ENCODE results near the gene CCT5. TPM values are rescaled to one million over a fixed set of nuclear protein-coding genes. Genes with fewer than 3 reads are reported as not detected.

The CCT5 gene
- polyA plus RNA-seq, 1 of the 3 experiments (the other 2 are of a cell fraction): 378 TPM

GRCh38 chr5:10259899-10260298, 9.8 kb downstream of the CCT5 start (continued):
- no peak for TF ChIP-seq NFIC (IDR thresholded peaks at IDR 0.05; ENCODE audit: borderline replicate concordance)

GRCh38 chr5:10261065-10261464, 11.0 kb downstream of the CCT5 start:
- Histone ChIP-seq H3K4me1 (ENCODE audit: control insufficient read depth in 1 of 2, insufficient read depth in 2 of 2, low read depth in 1 of 2, low read length in 1 of 2) (no peaks in the 10 kb centered on the region), H3K27me3 (ENCODE audit: insufficient read depth) (no peaks in the 10 kb centered on the region), H3K4me2 (no peak overlapping the region), H3K79me2 (ENCODE audit: insufficient read depth) (peaks cover 37% of the 10 kb centered on the region), H3F3A (replicated peaks; ENCODE audit: insufficient read depth) (peaks cover 35% of the 10 kb centered on the region), H3K4me3 (ENCODE audit: low read depth in 2 of 2, low read length in 1 of 2) (no peak overlapping the region), H2AFZ (ENCODE audit: low read depth) (no peak overlapping the region), H3K9me2 (no peaks in the 10 kb centered on the region), H4K20me1 (ENCODE audit: insufficient read depth) (peaks cover 29% of the 10 kb centered on the region), H3K9ac (no peak overlapping the region), H3K27ac (ENCODE audit: low read depth in 2 of 2, low read length in 1 of 2) (no peak overlapping the region), H3K9me3 (no peaks in the 10 kb centered on the region), H3K36me3 (replicated peaks in 1 of 2; ENCODE audit: control insufficient read depth in 1 of 2, insufficient read depth in 2 of 2, low read length in 1 of 2) (peaks cover 73 to 97% of the 10 kb centered on the region in 2 experiments)
- CTCF ChIA-PET: interaction anchor here (1.2 kb wide), 1 partner anchor 8 kb away, joined by 3 read pairs; no protein-coding TSS in a partner anchor
- 80% methylated on average over 5 of the region's 9 CpGs for WGBS (ENCODE audit: low lambda C conversion rate)
- TF ChIP-seq ELF1 (IDR thresholded peaks at IDR 0.05) (no peak), SIN3A (IDR thresholded peaks at IDR 0.05; ENCODE audit: borderline replicate concordance, low read depth, low read length) (no peak)
- POLR2A ChIA-PET: no interaction called here
- no peak for DNase-seq

- Histone ChIP-seq H3K36me3 (replicated peaks in 1 of 2; ENCODE audit: control insufficient read depth in 1 of 2, insufficient read depth in 2 of 2, low read length in 1 of 2) (peaks cover 61 to 88% of the 10 kb centered on the region in 2 experiments), H3K4me2 (no peak overlapping the region), H4K20me1 (ENCODE audit: insufficient read depth) (peaks cover 18% of the 10 kb centered on the region), H3K9me2 (no peaks in the 10 kb centered on the region), H3K79me2 (ENCODE audit: insufficient read depth) (peaks cover 25% of the 10 kb centered on the region; the same call in 1 of the 2 replicates), H3F3A (replicated peaks; ENCODE audit: insufficient read depth) (peaks cover 43% of the 10 kb centered on the region), H3K4me3 (ENCODE audit: low read depth in 2 of 2, low read length in 1 of 2) (no peak overlapping the region), H3K27me3 (ENCODE audit: insufficient read depth) (no peaks in the 10 kb centered on the region), H2AFZ (ENCODE audit: low read depth) (no peak overlapping the region), H3K9me3 (no peaks in the 10 kb centered on the region), H3K4me1 (ENCODE audit: control insufficient read depth in 1 of 2, insufficient read depth in 2 of 2, low read depth in 1 of 2, low read length in 1 of 2) (no peaks in the 10 kb centered on the region), H3K27ac (ENCODE audit: low read depth in 2 of 2, low read length in 1 of 2) (no peak overlapping the region), H3K9ac (no peak overlapping the region)
- ChIA-PET CTCF (interaction anchor here (4.7 kb wide), 1 partner anchor 21 kb away, joined by 21 read pairs; no protein-coding TSS in a partner anchor), POLR2A (interaction anchor here (0.7 kb wide), 1 partner anchor 13 kb away, joined by 4 read pairs; the partner anchor contains the start of genes ATPSCKMT and CCT5)
- WGBS (ENCODE audit: low lambda C conversion rate): 82% methylated on average over 18 of the region's 18 CpGs
- TF ChIP-seq NFIC (IDR thresholded peaks at IDR 0.05; ENCODE audit: borderline replicate concordance) (peak; percentile 10; the same call in 1 of the 2 replicates), MEF2A (IDR thresholded peaks at IDR 0.05; ENCODE audit: borderline replicate concordance, low read depth) (no peak), NRF1 (IDR thresholded peaks at IDR 0.05; ENCODE audit: low read depth, low read length) (no peak)
- DNase-seq: no peak
Observed at GRCh38 chr5:10262121-10262774, 12.2 kb downstream of the CCT5 start.

GRCh38 chr5:10262995-10263394, 12.9 kb downstream of the CCT5 start:
- Histone ChIP-seq H3F3A (replicated peaks; ENCODE audit: insufficient read depth) (peaks cover 43% of the 10 kb centered on the region), H3K4me1 (ENCODE audit: control insufficient read depth in 1 of 2, insufficient read depth in 2 of 2, low read depth in 1 of 2, low read length in 1 of 2) (no peaks in the 10 kb centered on the region), H3K4me2 (no peak overlapping the region), H3K79me2 (ENCODE audit: insufficient read depth) (peaks cover 17% of the 10 kb centered on the region; the same call in 1 of the 2 replicates), H3K27ac (ENCODE audit: low read depth in 2 of 2, low read length in 1 of 2) (no peak overlapping the region), H3K4me3 (ENCODE audit: low read depth in 2 of 2, low read length in 1 of 2) (no peak overlapping the region), H3K9me2 (no peaks in the 10 kb centered on the region), H3K27me3 (ENCODE audit: insufficient read depth) (no peaks in the 10 kb centered on the region), H3K9me3 (no peaks in the 10 kb centered on the region), H2AFZ (ENCODE audit: low read depth) (no peak overlapping the region), H3K36me3 (replicated peaks in 1 of 2; ENCODE audit: control insufficient read depth in 1 of 2, insufficient read depth in 2 of 2, low read length in 1 of 2) (peaks cover 53 to 81% of the 10 kb centered on the region in 2 experiments), H3K9ac (no peak overlapping the region), H4K20me1 (ENCODE audit: insufficient read depth) (peaks cover 12% of the 10 kb centered on the region; the same call in 1 of the 2 replicates)
- ChIA-PET CTCF (interaction anchor here (0.9 to 4.7 kb wide), 2 partner anchors 12 to 21 kb away, joined by 3 to 21 read pairs; no protein-coding TSS in a partner anchor), POLR2A (interaction anchor here (2.3 kb wide), 1 partner anchor 13 kb away, joined by 6 read pairs; the partner anchor contains the start of genes ATPSCKMT and CCT5)
- no peak for DNase-seq
- TF ChIP-seq EP300 (IDR thresholded peaks at IDR 0.05; ENCODE audit: borderline replicate concordance in 1 of 2, low read depth in 1 of 2, low read length in 1 of 2) (no peak), TAF1 (IDR thresholded peaks at IDR 0.05; ENCODE audit: borderline replicate concordance, low read depth, low read length) (no peak), PBX3 (IDR thresholded peaks at IDR 0.05) (no peak), MAX (IDR thresholded peaks at IDR 0.05; ENCODE audit: low read depth) (no peak), NFIC (IDR thresholded peaks at IDR 0.05; ENCODE audit: borderline replicate concordance) (no peak), FOSL2 (IDR thresholded peaks at IDR 0.05; ENCODE audit: borderline replicate concordance, low read depth) (no peak), GABPA (IDR thresholded peaks at IDR 0.05; ENCODE audit: low read depth) (no peak)
- WGBS (ENCODE audit: low lambda C conversion rate): 95% methylated on average over 11 of the region's 11 CpGs
